Neural cell (in vitro differentiated cells): ENCODE results near the gene YY1. TPM values are rescaled to one million over a fixed set of nuclear protein-coding genes. Genes with fewer than 3 reads are reported as not detected.
"Not testable (repeated sequence)": the region's sequence is repeated elsewhere in the genome, so short reads cannot be mapped to it uniquely, and the experiment has no call there.

ENCODE experiments used
- H2AFZ ChIP-seq: fragments of 200-600, 300-800 bp; sonication (generic), shearing (Covaris generic); 2 replicates; pipeline ENCODE4 v1.6.0; 2014; ENCODE audit warnings: low read depth, mild to moderate bottlenecking, antibody characterized with exemption, low read length, moderate library complexity
- H3F3A ChIP-seq: fragments of 200-600 bp; shearing (Covaris generic); 2 replicates; pipeline ENCODE4 v1.6.1; 2016; ENCODE audit warnings: mild to moderate bottlenecking, moderate library complexity, mixed read lengths, antibody characterized with exemption, low read length; ENCODE audit not compliant: insufficient read depth, poor library complexity, severe bottlenecking
- H3K27ac ChIP-seq: fragments of 200-600, 300-800 bp; sonication (generic), shearing (Covaris generic); 2 replicates; pipeline ENCODE4 v1.5.1; 2014; ENCODE audit warnings: mild to moderate bottlenecking, low read length, moderate library complexity
- H3K27me3 ChIP-seq: fragments of 300-800, 200-600 bp; sonication (generic), shearing (Covaris generic); 2 replicates; pipeline ENCODE4 v1.6.0; 2014; ENCODE audit warnings: mild to moderate bottlenecking, low read depth, low read length, moderate library complexity; ENCODE audit not compliant: insufficient read depth
- H3K36me3 ChIP-seq: fragments of 300-800, 200-600 bp; sonication (generic), shearing (Covaris generic); 2 replicates; pipeline ENCODE4 v1.5.1; 2014; ENCODE audit warnings: mild to moderate bottlenecking, antibody characterized with exemption, low read length, moderate library complexity; ENCODE audit not compliant: insufficient read depth
- H3K4me2 ChIP-seq: fragments of 300-800, 200-600 bp; sonication (generic), shearing (Covaris generic); 2 replicates; pipeline ENCODE4 v1.6.0; 2014; ENCODE audit warnings: mild to moderate bottlenecking, low read length
- H3K4me3 ChIP-seq: fragments of 300-800, 200-600 bp; sonication (generic), shearing (Covaris generic); 2 replicates; pipeline ENCODE4 v1.5.1; 2014; ENCODE audit warnings: mild to moderate bottlenecking, low read length, moderate library complexity
- H3K79me2 ChIP-seq: fragments of 200-600 bp; shearing (Covaris generic); replicated peaks from 2 replicates; pipeline ENCODE4 v1.6.0; 2014; ENCODE audit warnings: mild to moderate bottlenecking, low read length, moderate library complexity; ENCODE audit not compliant: insufficient read depth
- H3K9ac ChIP-seq: fragments of 300-800, 200-600 bp; sonication (generic), shearing (Covaris generic); 2 replicates; pipeline ENCODE4 v1.6.1; 2016; ENCODE audit warnings: mild to moderate bottlenecking, low read length, mixed read lengths
- H3K9me2 ChIP-seq: fragments of 200-600 bp; shearing (Covaris generic); 2 replicates; pipeline ENCODE4 v1.6.1; 2016; ENCODE audit warnings: mild to moderate bottlenecking, low read length, mixed read lengths; ENCODE audit not compliant: insufficient read depth
- H3K9me3 ChIP-seq: fragments of 200-600, 300-800 bp; sonication (generic), shearing (Covaris generic); 2 replicates; pipeline ENCODE4 v1.6.1; 2016; ENCODE audit warnings: mild to moderate bottlenecking, mixed run types, low read length, moderate library complexity, mixed read lengths
- H4K20me1 ChIP-seq: fragments of 200-600 bp; shearing (Covaris generic); 2 replicates; pipeline ENCODE4 v1.6.1; 2016; ENCODE audit warnings: mild to moderate bottlenecking, mixed run types; ENCODE audit not compliant: insufficient read depth
- EP300 ChIP-seq: fragments of 450-650 bp; conservative IDR thresholded peaks from 2 replicates; pipeline ENCODE4 v1.6.1; 2014; ENCODE audit warnings: antibody characterized with exemption, mild to moderate bottlenecking, moderate library complexity; ENCODE audit not compliant: poor library complexity, severe bottlenecking
- EZH2 ChIP-seq: fragments of 200-600, 300-800 bp; shearing (Covaris generic), sonication (generic); IDR thresholded peaks from 2 replicates; pipeline ENCODE4 v1.6.1; 2014; ENCODE audit warnings: antibody characterized with exemption, low read length, borderline replicate concordance, mild to moderate bottlenecking; ENCODE audit not compliant: insufficient read depth, poor library complexity, severe bottlenecking
- MXI1 ChIP-seq: fragments of 450-650 bp; conservative IDR thresholded peaks from 2 replicates; pipeline ENCODE4 v1.6.1; 2014; ENCODE audit warnings: antibody characterized with exemption, mild to moderate bottlenecking; ENCODE audit not compliant: poor library complexity, severe bottlenecking
- POLR2AphosphoS5 ChIP-seq: IDR thresholded peaks from 2 replicates; pipeline ENCODE4 v1.6.1; 2012
- RAD21 ChIP-seq: fragments of 450-650 bp; conservative IDR thresholded peaks from 2 replicates; pipeline ENCODE4 v1.6.1; 2014; ENCODE audit warnings: antibody characterized with exemption, mild to moderate bottlenecking, moderate library complexity
- SMC3 ChIP-seq: fragments of 450-650 bp; conservative IDR thresholded peaks from 2 replicates; pipeline ENCODE4 v1.6.1; 2014; ENCODE audit warnings: antibody characterized with exemption, mild to moderate bottlenecking, moderate library complexity; ENCODE audit not compliant: poor library complexity
- TAF1 ChIP-seq: IDR thresholded peaks from 2 replicates; pipeline ENCODE4 v1.6.1; 2012; ENCODE audit warnings: low read depth
- polyA plus RNA-seq: library from polyadenylated mRNA; depleted of rRNA; stranded (reverse); fragments of >200 nt; gene quantifications from 2 replicates; pipeline ENCODE4 v1.2.3, GENCODE V29; 2014
- TF ChIP-seq, protein P1 (sequence below): fragments of 450-650 bp; IDR thresholded peaks from 2 replicates; pipeline ENCODE4 v1.5.1; 2014; ENCODE audit warnings: antibody characterized with exemption, mild to moderate bottlenecking, moderate library complexity; ENCODE audit not compliant: poor library complexity, severe bottlenecking
- TF ChIP-seq, protein P2 (sequence below): IDR thresholded peaks from 2 replicates; pipeline ENCODE4 v1.6.1; 2012; ENCODE audit warnings: borderline replicate concordance

YY1 gene
- polyA plus RNA-seq, 1 donor from 2014 or later = 50.4 TPM

DNA sequence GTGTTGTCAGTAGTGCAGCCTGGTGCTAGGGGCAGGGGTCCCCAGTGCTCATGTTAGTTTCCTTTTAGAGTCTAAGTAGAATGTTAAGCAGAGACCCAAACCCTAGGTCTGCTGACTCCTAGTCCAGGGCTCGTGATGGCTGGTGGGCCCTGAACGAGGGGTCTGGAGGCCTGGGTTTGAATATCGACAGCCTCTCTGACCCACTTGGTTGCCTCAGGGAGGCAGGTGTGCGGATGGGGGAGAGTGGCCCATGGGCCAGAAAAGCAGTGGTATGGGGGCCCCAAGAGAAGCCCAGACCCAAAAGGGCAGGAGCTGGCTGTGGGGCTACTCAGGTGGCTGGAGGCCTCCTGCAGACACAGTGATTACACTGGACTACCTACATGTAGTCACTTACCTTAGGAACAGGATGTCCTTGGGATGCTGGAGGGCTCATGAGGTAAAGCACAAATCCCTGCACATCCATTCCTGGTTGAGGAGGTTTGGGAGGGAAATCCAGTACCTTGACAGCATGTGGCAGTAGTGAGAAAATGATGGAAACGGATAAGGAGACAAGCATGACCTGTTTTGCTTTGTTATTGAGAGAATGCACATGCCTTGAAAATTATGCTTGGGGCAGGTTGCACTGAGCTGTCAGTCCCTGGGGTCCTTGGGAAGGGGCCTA is 69.0 kb downstream of the YY1 start:
- peak overlapping the region; percentile 96 for H3K9ac ChIP-seq
- no peaks in the 10 kb centered on the region for H3F3A ChIP-seq
- H3K27ac ChIP-seq = peak overlapping the region; percentile 88
- peak overlapping the region; percentile 85 for H3K4me3 ChIP-seq
- H3K9me3 ChIP-seq = no peaks in the 10 kb centered on the region
- H2AFZ ChIP-seq = no peak overlapping the region
- H4K20me1 ChIP-seq = peaks cover 10% of the 10 kb centered on the region
- peaks cover 53% of the 10 kb centered on the region for H3K79me2 ChIP-seq
- no peaks in the 10 kb centered on the region for H3K27me3 ChIP-seq
- H3K4me2 ChIP-seq = peak overlapping the region; percentile 92
- TF ChIP-seq, protein P1, sequence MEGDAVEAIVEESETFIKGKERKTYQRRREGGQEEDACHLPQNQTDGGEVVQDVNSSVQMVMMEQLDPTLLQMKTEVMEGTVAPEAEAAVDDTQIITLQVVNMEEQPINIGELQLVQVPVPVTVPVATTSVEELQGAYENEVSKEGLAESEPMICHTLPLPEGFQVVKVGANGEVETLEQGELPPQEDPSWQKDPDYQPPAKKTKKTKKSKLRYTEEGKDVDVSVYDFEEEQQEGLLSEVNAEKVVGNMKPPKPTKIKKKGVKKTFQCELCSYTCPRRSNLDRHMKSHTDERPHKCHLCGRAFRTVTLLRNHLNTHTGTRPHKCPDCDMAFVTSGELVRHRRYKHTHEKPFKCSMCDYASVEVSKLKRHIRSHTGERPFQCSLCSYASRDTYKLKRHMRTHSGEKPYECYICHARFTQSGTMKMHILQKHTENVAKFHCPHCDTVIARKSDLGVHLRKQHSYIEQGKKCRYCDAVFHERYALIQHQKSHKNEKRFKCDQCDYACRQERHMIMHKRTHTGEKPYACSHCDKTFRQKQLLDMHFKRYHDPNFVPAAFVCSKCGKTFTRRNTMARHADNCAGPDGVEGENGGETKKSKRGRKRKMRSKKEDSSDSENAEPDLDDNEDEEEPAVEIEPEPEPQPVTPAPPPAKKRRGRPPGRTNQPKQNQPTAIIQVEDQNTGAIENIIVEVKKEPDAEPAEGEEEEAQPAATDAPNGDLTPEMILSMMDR = no peak
- TF ChIP-seq EP300 = no peak
- no peak for TF ChIP-seq TAF1
- no peaks in the 10 kb centered on the region for H3K36me3 ChIP-seq
- H3K9me2 ChIP-seq = no peaks in the 10 kb centered on the region

DNA sequence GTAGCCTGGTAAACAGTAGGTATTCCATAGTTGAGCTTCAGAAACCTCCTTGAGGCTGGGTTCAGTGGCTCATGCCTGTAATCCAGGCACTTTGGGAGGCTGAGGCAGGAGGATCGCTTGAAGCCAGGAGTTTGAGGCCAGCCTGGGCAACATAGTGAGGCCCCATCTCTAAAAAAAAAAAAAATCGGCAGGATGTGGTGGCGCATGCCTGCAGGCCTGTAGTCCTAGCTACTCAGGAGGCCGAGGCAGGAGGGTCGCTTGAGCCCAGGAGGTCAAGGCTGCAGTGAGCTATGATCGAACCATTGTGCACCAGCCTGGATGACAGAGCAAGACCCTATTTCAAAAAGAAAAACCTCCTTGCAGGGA is 69.5 kb downstream of the YY1 start:
- H3K9me2 ChIP-seq, H3K4me2 ChIP-seq, H3K27me3 ChIP-seq, H3F3A ChIP-seq, H3K9ac ChIP-seq, H3K27ac ChIP-seq, H3K36me3 ChIP-seq, H3K9me3 ChIP-seq, H2AFZ ChIP-seq: not testable (repeated sequence)
- peak overlapping the region; percentile 85 for H3K4me3 ChIP-seq
- H4K20me1 ChIP-seq = peaks cover 10% of the 10 kb centered on the region
- H3K79me2 ChIP-seq = peaks cover 48% of the 10 kb centered on the region

DNA sequence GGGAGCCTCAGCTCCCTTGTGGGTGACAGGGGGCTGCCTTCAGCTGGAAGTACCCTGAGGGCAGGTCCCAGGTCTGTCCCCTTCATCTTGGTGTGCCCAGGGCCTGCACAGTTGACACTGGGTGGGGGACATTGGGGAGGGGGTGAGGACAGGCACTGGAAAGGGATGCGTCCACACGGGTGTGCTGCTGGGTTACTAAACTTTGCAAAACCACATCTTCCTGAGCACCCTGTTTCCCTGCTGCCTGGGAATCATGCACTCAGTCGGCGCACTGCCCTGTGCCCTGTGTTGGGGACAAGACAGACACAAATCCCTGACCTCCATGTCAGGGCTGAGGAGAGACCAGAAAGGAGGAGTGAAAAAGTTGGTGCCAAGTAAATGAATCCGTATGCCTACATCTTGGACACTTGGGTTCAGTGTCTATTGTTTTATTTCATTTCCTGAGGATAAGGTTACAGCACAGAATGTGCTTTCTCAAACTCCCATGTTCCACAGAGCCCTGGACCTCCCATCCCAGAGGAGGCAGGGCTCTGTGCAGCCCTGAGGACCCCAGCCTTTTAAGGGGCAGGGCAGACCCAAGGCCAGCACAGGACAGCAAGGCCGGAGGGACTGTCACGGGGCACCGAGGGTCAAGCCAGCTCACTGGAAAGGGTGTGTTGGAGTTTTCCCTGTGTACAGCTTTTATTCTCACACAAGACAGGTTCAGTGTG is 70.2 kb downstream of the YY1 start:
- Histone ChIP-seq H3K27me3 (no peaks in the 10 kb centered on the region), H3K4me3 (no peak overlapping the region), H3K27ac (no peak overlapping the region)

More for the DNA sequence above, 70.2 kb downstream of the YY1 start:
- Histone ChIP-seq H3K9me2 (no peaks in the 10 kb centered on the region), H3K9me3 (no peaks in the 10 kb centered on the region), H4K20me1 (peaks cover 7% of the 10 kb centered on the region), H3K9ac (no peak overlapping the region), H3K4me2 (no peak overlapping the region), H2AFZ (no peak overlapping the region), H3F3A (no peaks in the 10 kb centered on the region), H3K36me3 (no peaks in the 10 kb centered on the region), H3K79me2 (peaks cover 40% of the 10 kb centered on the region)
- TF ChIP-seq RAD21 = no peak
- no peak for TF ChIP-seq EP300
- TF ChIP-seq, protein P1 = no peak
- no peak for TF ChIP-seq SMC3
- TF ChIP-seq POLR2AphosphoS5 = no peak
- TF ChIP-seq, protein P2, sequence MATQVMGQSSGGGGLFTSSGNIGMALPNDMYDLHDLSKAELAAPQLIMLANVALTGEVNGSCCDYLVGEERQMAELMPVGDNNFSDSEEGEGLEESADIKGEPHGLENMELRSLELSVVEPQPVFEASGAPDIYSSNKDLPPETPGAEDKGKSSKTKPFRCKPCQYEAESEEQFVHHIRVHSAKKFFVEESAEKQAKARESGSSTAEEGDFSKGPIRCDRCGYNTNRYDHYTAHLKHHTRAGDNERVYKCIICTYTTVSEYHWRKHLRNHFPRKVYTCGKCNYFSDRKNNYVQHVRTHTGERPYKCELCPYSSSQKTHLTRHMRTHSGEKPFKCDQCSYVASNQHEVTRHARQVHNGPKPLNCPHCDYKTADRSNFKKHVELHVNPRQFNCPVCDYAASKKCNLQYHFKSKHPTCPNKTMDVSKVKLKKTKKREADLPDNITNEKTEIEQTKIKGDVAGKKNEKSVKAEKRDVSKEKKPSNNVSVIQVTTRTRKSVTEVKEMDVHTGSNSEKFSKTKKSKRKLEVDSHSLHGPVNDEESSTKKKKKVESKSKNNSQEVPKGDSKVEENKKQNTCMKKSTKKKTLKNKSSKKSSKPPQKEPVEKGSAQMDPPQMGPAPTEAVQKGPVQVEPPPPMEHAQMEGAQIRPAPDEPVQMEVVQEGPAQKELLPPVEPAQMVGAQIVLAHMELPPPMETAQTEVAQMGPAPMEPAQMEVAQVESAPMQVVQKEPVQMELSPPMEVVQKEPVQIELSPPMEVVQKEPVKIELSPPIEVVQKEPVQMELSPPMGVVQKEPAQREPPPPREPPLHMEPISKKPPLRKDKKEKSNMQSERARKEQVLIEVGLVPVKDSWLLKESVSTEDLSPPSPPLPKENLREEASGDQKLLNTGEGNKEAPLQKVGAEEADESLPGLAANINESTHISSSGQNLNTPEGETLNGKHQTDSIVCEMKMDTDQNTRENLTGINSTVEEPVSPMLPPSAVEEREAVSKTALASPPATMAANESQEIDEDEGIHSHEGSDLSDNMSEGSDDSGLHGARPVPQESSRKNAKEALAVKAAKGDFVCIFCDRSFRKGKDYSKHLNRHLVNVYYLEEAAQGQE = no peak
- TF ChIP-seq EZH2 = no peak
- no peak for TF ChIP-seq TAF1
- no peak for TF ChIP-seq MXI1
